IPS-NIHi7 (cell line): ENCODE results near the gene MED6.

ENCODE experiments used
- DNase-seq: peaks from one replicate; pipeline ENCODE4 v3.0.0; 2012; ENCODE audit warnings: mixed read lengths; ENCODE audit errors: extremely low spot score

Gene MED6

DNA sequence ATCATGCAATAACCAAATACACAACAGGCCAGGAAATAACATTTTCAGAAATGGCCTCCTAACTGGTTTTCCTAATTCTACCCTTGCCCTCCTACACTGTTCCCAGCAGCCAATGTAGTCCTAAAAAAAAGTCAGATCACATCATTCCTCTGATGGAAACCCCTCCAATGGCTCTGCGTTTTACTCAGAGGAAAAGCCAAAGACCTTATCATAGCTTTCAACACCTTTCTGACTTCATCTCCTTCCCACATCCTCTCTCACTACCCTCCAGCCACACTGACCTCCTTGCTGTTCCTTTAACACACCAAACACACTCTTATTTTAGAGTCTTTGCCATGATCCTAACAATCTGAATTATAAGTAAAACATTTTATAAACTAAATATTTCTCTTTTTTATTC lies 1.1 kb downstream of the MED6 start:
- no peak for DNase-seq

DNA sequence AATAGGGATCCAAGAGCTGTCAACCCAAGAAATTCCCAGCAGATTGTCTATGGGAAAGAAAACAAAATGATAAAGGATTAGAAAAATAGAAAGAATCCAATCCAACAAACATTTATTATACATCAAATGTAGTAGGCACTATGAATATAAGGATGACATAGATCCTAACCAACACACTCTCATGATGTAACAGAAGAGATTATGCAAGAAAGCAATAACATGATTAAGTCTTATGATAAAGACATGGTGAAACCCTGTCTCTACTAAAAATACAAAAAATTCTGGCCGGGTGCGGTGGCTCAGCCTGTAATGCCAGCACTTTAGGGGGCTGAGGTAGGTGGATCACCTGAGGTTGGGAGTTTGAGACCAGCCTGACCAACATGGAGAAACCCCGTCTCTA lies 2.7 kb downstream of the MED6 start:
- no peak for DNase-seq

DNA sequence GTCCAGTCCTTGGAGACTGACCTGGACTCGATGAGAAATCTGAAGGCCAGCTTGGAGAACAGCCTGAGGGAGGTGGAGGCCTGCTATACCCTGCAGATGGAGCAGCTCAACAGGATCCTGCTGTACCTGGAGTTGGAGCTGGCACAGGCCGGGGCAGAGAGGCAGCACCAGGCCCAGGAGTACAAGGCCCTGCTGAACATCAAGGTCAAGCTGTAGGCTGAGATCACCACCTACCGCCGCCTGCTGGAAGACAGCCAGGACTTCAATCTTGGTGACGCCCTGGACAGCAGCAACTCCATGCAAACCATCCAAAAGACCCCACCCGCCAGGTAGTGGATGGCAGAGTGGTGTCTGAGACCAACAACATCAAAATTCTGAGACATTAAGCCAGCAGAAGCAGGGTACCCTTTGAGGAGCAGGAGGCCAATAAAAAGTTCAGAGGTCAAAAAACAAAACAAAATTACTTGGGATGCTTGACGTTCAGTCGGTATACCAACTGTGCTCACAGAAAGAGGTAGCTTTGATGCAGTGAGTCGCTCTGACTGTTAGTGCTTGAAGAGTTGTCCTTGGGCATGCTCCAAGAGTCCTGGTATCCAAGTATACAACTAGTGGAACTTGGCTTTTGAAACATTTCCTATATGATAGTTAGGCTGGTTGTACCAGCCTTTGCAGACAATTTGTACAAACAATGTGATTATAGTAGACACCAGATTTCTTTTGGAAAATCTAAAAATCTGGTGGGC lies 4.8 kb downstream of the MED6 start:
- DNase-seq = no peak

DNA sequence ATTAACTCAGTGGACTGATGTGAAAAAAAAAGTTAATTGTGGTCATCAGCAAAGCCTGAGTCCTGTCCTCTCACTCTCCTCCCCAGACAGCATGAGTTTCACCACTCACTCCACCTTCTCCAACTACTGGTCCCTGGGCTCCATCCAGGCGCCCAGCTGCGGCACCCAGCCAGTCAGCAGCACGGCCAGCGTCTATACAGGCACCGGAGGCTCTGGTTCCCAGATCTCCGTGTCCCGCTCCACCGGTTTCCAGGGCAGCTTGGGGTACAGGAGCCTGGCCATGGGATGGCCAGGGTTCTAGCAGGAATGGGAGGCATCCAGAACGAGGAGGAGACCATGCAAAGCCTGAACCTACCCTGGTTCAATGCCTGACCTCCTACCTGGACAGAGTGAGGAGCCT lies 6.0 kb downstream of the MED6 start:
- DNase-seq = no peak

DNA sequence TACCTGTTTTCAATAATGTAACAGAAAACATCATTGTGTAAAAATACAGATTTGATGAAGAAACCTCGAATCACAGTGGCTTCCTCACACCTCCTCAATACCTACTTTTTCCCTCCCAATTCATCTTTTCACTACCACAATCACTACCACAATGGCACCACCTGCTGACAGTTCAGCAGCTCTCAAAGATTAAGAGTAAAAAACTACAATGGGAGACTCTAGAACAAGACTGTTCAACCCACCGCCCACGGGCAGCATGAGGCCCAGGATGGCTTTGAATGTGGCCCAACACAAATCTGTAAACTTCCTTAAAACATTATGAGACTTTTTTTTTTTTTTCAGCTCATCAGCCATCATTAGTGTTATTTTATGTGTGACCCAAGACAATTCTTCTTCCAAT lies 15.2 kb downstream of the MED6 start:
- DNase-seq = no peak

DNA sequence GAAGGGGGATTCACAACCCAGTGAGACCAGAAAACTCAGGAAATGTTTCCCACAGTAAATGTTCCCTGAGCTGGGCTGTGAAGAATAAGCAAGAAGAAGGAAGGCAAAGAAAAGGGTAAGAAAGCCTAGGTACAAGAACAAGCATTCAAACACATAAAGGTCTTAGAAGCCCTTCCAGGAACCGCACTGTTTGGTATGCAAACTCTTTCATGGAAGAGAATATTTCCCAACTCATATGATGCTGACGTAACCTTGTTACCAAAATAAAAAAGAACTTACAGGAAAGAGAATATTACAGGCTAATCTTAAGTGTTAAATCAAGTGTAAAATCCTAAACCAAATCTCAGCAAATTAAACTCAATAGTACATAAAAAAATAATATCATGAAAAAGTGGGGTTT lies 23.6 kb downstream of the MED6 start:
- DNase-seq = no peak

DNA sequence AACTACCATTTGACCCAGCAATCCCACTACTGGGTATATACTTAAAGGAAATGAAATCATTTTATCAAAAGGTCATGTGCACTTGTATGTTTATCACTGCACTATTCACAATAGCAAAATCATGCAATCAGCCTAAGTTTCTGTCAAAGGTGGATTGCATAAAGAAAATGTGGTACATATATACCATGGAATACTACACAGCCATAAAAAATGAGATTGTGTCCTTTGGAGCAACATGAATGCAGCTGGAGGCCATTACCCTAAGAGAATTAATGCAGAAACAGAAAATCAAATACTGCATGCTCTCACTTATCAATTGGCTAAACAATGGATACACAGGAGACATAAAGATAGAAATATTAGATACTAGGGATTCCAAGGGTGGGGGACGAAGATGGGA lies 27.4 kb downstream of the MED6 start:
- DNase-seq = no peak

DNA sequence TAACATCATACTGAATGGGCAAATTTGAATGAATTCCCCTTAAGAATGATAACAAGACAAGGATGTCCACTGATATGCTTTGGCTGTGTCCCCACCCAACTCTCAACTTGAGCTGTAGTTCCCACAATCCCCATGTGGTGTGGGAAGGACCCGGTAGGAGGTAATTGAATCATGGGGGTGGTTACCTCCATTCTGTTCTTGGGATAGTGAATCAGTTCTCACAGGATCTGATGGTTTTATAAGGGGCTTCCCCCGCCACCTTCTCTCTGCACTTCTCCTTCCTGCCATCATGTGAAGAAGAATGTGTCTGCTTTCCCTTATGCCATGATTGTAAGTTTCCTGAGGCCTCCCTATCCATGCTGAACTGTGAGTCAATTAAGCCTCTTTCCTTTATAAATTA lies 29.3 kb downstream of the MED6 start:
- no peak for DNase-seq

DNA sequence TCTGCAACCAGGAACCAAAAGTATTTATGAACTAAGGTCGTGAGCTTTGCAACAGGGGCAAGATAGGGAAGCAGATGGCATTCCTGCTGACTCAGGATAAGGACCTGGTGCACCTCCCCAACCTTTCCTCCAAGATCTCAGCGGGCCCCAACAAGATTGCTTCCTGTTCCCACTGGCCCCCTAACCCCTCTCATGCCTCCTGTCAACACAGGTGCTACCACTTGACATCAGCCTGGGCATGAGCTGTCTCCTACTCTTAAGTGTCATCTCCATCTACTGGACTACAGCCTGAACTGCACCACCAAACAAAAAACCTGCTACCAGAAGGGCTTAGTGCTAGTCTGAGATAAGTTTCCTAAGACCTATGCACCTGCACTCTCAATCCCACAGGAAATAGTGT lies 32.7 kb downstream of the MED6 start:
- peak; percentile 76 for DNase-seq

DNA sequence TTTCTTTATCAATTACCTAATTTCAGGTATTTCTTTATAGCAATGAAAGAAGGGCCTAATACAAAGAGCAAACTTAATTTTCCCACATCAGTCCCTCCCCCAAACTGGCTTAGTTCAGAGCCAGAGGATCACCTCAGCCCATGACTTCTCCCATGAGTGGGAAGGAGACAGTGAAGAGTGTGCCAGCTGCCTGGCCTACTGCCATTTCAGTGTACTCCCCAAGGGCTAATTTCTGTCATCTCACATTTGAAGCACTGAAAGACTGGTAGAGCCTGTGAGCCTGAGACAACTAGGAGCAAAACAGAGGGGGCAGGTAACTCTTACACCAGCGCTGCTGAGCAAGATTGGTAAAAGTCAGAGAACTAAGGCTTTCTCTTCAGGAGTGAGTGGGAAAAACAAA lies 36.6 kb downstream of the MED6 start:
- DNase-seq = no peak

DNA sequence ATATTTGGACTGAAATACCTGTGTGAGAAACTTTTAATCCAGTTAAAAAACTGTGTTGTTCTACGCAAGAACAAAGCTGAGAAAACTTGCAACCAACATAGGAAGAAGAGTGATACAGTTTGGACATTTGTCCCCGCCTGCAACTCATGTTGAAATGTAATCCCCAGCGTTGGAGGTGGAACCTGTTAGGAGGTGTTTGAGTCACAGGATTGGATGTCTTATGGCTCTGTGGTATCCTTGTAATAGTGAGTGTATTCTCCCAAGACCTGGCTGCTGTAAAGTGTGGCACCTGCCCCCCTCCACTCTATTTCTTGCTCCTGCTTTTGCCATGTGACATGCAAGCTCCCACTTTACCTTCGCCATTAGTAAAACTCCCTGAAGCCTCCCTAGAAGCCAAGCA lies 37.0 kb downstream of the MED6 start:
- DNase-seq = no peak

DNA sequence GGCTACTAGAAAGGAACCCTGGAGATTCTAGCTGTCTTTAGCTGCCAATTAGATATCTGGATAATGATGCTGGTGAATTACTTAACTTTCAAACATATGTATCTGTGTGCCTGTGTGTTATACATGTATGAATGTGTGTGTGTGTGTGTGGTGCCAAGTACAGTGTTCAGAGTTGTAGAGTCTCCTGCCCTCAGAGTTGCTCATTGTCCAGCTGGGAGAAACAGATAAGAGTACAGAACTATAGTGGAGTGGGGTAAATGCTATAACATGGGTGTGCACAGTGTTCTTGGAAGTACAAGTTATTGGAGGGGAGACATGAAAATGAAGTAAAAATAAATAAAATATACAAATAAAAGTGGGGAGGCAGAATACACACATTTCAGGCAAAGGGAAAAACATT lies 42.1 kb downstream of the MED6 start:
- DNase-seq = no peak

DNA sequence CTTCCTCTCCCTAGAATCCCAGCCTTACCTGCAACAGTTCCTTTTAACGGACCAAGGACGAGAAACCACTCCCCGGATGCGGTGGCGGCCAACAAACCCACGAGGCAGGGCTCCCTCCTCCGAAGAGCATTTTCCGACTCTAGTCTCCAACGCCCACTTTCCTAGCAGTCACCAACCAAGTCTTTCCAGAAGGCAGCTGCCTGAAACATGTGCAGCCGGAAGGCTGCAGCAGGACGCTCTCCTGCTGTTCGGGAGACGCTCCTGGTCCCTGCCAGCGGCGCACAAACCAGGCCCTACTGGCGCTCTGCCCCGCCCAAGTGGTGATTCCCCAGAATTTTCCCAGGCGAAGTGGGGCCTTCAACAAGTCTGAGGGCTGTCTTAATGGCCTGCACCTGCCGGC lies 44.6 kb downstream of the MED6 start:
- no peak for DNase-seq

DNA sequence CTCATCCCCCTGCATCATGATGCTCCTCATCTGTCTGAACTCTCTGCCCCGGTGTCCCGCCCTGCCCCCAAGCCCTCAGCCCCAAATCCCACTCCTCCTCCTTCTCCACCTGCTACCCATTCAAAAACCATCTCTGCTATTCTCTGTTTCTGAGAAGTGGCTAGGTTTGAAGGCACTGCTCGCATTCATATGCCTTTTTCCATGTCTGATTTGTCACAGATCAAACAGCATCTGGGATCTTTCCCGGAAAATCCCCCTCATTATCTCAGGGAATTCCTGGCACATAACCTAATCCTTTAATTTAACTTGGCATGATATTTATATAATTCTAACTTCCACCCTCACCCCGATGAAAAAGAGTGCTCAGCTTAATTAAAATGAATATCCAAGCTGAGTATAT lies 62.4 kb downstream of the MED6 start:
- DNase-seq = no peak

DNA sequence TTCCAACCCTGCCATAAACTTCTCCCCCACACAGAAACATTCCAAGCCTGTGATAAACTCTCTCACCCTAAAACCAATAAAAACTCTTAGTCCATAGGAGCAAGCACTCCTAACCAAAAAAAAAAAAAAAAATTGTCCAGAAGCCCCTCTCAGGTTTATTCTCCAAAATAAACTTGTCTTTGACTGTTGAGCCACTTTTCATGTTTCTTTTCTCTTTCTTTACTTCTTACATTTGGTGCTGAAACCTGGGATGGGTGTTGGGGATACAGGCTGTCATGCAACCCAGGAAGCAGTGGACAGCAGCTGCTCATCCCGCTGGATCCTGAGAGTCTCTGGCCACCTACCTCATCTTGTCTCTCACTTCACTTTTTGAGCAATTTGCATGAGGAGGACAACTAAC lies 63.6 kb downstream of the MED6 start:
- DNase-seq = no peak

DNA sequence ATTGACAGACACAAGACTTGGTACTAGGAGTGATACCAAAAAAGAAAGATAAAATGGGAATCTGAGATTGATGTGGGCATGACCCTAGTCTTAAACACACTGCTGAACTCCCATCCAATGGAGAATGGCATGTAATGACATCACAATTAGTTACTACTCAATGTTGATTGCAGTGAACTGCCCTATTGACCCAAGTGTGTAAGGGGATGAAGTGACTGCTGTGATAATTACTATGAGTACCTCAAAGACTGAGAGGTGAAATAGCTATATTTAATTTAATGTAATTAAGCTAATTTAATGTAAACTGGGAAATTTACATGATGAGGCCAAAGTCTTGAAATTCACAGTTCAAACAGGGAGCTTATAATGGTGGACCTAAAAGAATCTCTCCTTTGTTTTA lies 65.6 kb downstream of the MED6 start, which contains the start of gene ADAM20:
Gene ADAM20 (minus strand): TSS at position 101 of the 400 bp plus-strand sequence. CDS start 10,247 bp downstream, outside the sequence.
- DNase-seq = no peak
